Mammary epithelial cell (primary cell): ENCODE data around the gene PXMP2.

Source experiments
- CTCF ChIP-seq, 2 donors: IDR thresholded peaks in 1 of 2; conservative IDR thresholded peaks in 1 of 2; 2 replicates each; pipeline ENCODE4 v1.5.1; 2011 to 2012; ENCODE audit warnings: inconsistent platforms in 2 of 2, low read length in 2 of 2, mild to moderate bottlenecking in 2 of 2, control low read depth in 1 of 2, low read depth in 1 of 2; ENCODE audit not compliant: insufficient read depth in 1 of 2; ENCODE audit errors: extremely low read depth in 1 of 2
- EZH2 ChIP-seq: IDR thresholded peaks from 2 replicates; pipeline ENCODE4 v1.6.1; 2012; ENCODE audit warnings: low read length, inconsistent platforms, borderline replicate concordance

DNA sequence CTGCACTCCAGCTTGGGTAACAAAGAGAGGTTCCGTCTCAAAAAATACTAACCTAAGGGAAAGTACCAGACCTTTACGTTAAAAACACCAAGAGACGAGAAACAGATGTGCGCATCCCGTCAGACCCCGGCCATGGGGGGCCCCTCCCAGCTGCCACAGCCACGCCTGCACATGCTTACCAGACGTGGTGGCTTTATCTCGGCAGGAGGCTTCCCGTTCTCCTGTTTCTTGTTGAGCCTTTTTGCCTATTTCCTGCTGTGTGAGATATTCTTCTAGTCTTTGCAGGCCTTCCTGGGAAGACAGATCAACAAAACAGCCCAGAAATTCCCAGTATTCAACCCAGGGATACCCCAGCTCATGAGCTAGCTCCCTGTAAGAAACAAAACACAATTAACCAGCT, 46.8 kb downstream of the PXMP2 start:
- TF ChIP-seq CTCF (conservative IDR thresholded peaks at IDR 0.05 in 1 of 2, IDR thresholded peaks at IDR 0.05 in 1 of 2; ENCODE audit: extremely low read depth in 1 of 2, insufficient read depth in 1 of 2, low read depth in 1 of 2, low read length in 2 of 2), result no peak
- TF ChIP-seq EZH2, result no peak
